A549 treated with ZK216348 at 1 μM for 4 hours (cell line): Measurements from ENCODE around the gene ANKRD33. TPM values are rescaled to one million over a fixed set of nuclear protein-coding genes. Genes with fewer than 3 reads are reported as not detected.

Experiments used
- total RNA-seq: library from RNA; stranded (reverse); fragments of 200-300 nt; extraction: Qiagen RNA extraction; gene quantifications from 5 replicates; pipeline ENCODE4 v1.2.3, GENCODE V29; 2022; ENCODE audit warnings: low read depth

The ANKRD33 gene
- not detected in 5 replicates for total RNA-seq

GRCh38 chr12:51887476-51888315 is at the start of gene ANKRD33:
Gene ANKRD33 (plus strand): TSS chr12:51888103. CDS start chr12:51888187, 84 bp downstream.

GRCh38 chr12:51848326-51848727 is 39.6 kb upstream of the ANKRD33 start, which contains the start of gene FIGNL2:
Gene FIGNL2 (minus strand): TSS chr12:51848718. CDS start chr12:51822413, 26,305 bp downstream.

GRCh38 chr12:51907083-51907855 is 19.4 kb downstream of the ANKRD33 start, which contains the start of gene ACVRL1:
Gene ACVRL1 (plus strand): TSS chr12:51907504. CDS start chr12:51912475, 4,971 bp downstream.

Other genes with a start within 250 kb of the ANKRD33 start
- 0.14 to 0.36 TPM (median 0.34 TPM) in 5 replicates for gene FIGNL2, start 39.4 kb upstream of the ANKRD33 start, total RNA-seq
- 0.05 TPM in 1 of 5 replicates, not detected in the others for gene ACVRL1, start 19.4 kb downstream of the ANKRD33 start, total RNA-seq
- 12.5 to 18.8 TPM (median 15.8 TPM) in 5 replicates for gene ACVR1B, start 63.6 kb downstream of the ANKRD33 start, total RNA-seq
- 0.25 to 0.58 TPM (median 0.49 TPM) in 5 replicates for gene TAMALIN, start 118.8 kb downstream of the ANKRD33 start, total RNA-seq
- gene NR4A1, start 163.3 kb downstream of the ANKRD33 start, total RNA-seq, result 23.2 to 43.4 TPM (median 36.0 TPM) in 5 replicates
- gene ATG101, start 181.9 kb downstream of the ANKRD33 start, total RNA-seq, result 63.3 to 103 TPM (median 101 TPM) in 5 replicates
- gene SMIM41, start 191.6 kb downstream of the ANKRD33 start, total RNA-seq, result not detected in 5 replicates